ENCODE measurements around the gene UNC13A. TPM values are rescaled to one million over a fixed set of nuclear protein-coding genes. Genes with fewer than 3 reads are reported as not detected.

Gene UNC13A
- total RNA-seq, 1 experiment from 2014 or later = 0.18 TPM

- Mint-ChIP-seq H3K27ac (ENCODE audit: unreplicated experiment) (no peak overlapping the region), H3K4me3 (ENCODE audit: unreplicated experiment) (no peak overlapping the region), H3K27me3 (ENCODE audit: insufficient read depth, unreplicated experiment) (peaks cover 3% of the 10 kb centered on the region), H3K4me1 (ENCODE audit: low read depth, unreplicated experiment) (peaks cover 6% of the 10 kb centered on the region), H3K36me3 (ENCODE audit: insufficient read depth, unreplicated experiment) (peaks cover 23% of the 10 kb centered on the region), H3K9me3 (ENCODE audit: unreplicated experiment) (no peaks in the 10 kb centered on the region)
- no peaks in the 10 kb centered on the region for H3K4me1 ChIP-seq
- no TSS peak for BruUV-seq (replicated peaks)
- H3K36me3 ChIP-seq (ENCODE audit: control insufficient read depth, insufficient read depth, low read length) = no peaks in the 10 kb centered on the region
- no peaks in the 10 kb centered on the region for H3K9me3 ChIP-seq
- intact Hi-C loops (cut with micrococcal nuclease; ENCODE audit: unreplicated experiment) = no loop called here
- CTCF ChIA-PET = no interaction called here
- no peak for TF ChIP-seq CTCF (IDR thresholded peaks at IDR 0.05; ENCODE audit: insufficient read depth in 1 of 2, low read depth in 1 of 2, low read length in 1 of 2, severe bottlenecking in 1 of 2, unreplicated experiment in 1 of 2)
- DNase-seq = no peak
- POLR2A ChIA-PET = interaction anchor here (0.7 kb wide), 1 partner anchor 249 kb away, joined by 5 read pairs; no protein-coding TSS in a partner anchor
- no peaks in the 10 kb centered on the region for H3K27me3 ChIP-seq (replicated peaks; ENCODE audit: control insufficient read depth, insufficient read depth, low read length)
- H3K4me3 ChIP-seq (ENCODE audit: low read depth, low read length) = no peak overlapping the region
These were observed 77.8 kb downstream of the UNC13A start for GRCh38 chr19:17610384-17610783.

DNA sequence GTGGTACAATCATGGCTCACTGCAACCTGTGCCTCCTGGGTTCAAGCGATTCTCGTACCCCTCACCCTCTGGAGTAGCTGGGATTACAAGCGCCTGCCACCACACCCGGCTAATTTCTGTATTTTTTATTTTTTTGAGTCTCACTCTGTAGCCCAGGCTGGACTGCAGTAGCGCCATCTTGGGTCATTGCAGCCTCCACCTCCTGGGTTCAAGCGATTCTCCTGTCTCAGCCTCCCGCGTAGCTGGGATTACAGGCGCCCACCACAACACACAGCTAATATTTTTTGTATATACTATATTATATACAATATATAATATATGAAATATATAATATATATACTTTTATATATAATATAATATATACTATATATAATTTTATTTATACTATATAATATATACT, 80.2 kb downstream of the UNC13A start:
- no TSS peak for BruUV-seq (replicated peaks)
- no peaks in the 10 kb centered on the region for H3K9me3 Mint-ChIP-seq (ENCODE audit: unreplicated experiment)
- intact Hi-C loops (cut with micrococcal nuclease; ENCODE audit: unreplicated experiment) = loop anchor here (2.0 to 10.0 kb wide), 3 partner anchors 51 to 147 kb away; partner anchors contain the start of genes COLGALT1 and FCHO1
- CTCF ChIA-PET = interaction anchor here (0.7 kb wide), 1 partner anchor 69 kb away, joined by 4 read pairs; no protein-coding TSS in a partner anchor
- POLR2A ChIA-PET = no interaction called here
- H3K4me1 ChIP-seq = no peaks in the 10 kb centered on the region
- no peaks in the 10 kb centered on the region for H3K36me3 ChIP-seq (ENCODE audit: control insufficient read depth, insufficient read depth, low read length)
- no peak for DNase-seq
- H3K27ac Mint-ChIP-seq (ENCODE audit: unreplicated experiment) = no peak overlapping the region
- no peak for TF ChIP-seq CTCF (IDR thresholded peaks at IDR 0.05; ENCODE audit: insufficient read depth in 1 of 2, low read depth in 1 of 2, low read length in 1 of 2, severe bottlenecking in 1 of 2, unreplicated experiment in 1 of 2)
- H3K4me3 Mint-ChIP-seq (ENCODE audit: unreplicated experiment) = no peak overlapping the region
- no peak overlapping the region for H3K4me3 ChIP-seq (ENCODE audit: low read depth, low read length)
- peaks cover 25% of the 10 kb centered on the region for H3K36me3 Mint-ChIP-seq (ENCODE audit: insufficient read depth, unreplicated experiment)
- peaks cover 3% of the 10 kb centered on the region for H3K27me3 Mint-ChIP-seq (ENCODE audit: insufficient read depth, unreplicated experiment)
- no peaks in the 10 kb centered on the region for H3K27me3 ChIP-seq (replicated peaks; ENCODE audit: control insufficient read depth, insufficient read depth, low read length)
- peaks cover 6% of the 10 kb centered on the region for H3K4me1 Mint-ChIP-seq (ENCODE audit: low read depth, unreplicated experiment)
- no peaks in the 10 kb centered on the region for H3K9me3 ChIP-seq

GRCh38 chr19:17606590-17607185, 81.5 kb downstream of the UNC13A start:
- Histone ChIP-seq H3K27me3 (replicated peaks; ENCODE audit: control insufficient read depth, insufficient read depth, low read length) (no peaks in the 10 kb centered on the region), H3K9me3 (no peaks in the 10 kb centered on the region), H3K36me3 (ENCODE audit: control insufficient read depth, insufficient read depth, low read length) (no peaks in the 10 kb centered on the region), H3K4me3 (ENCODE audit: low read depth, low read length) (peak overlapping the region; percentile 65), H3K4me1 (no peaks in the 10 kb centered on the region)
- Mint-ChIP-seq H3K4me3 (ENCODE audit: unreplicated experiment) (peak overlapping the region; percentile 73), H3K36me3 (ENCODE audit: insufficient read depth, unreplicated experiment) (peaks cover 25% of the 10 kb centered on the region), H3K27me3 (ENCODE audit: insufficient read depth, unreplicated experiment) (no peaks in the 10 kb centered on the region), H3K9me3 (ENCODE audit: unreplicated experiment) (no peaks in the 10 kb centered on the region), H3K4me1 (ENCODE audit: low read depth, unreplicated experiment) (peaks cover 6% of the 10 kb centered on the region), H3K27ac (ENCODE audit: unreplicated experiment) (peak overlapping the region; percentile 81)
- peak in 1 of 2 experiments; percentile 48 for DNase-seq
- CTCF ChIA-PET = interaction anchor here (0.6 to 2.1 kb wide), 20 partner anchors 8 to 326 kb away, joined by 3 to 20 read pairs (median 4); partner anchors contain the start of genes CCDC124, PGLS, RPL18A and SLC27A1
- intact Hi-C loops (cut with micrococcal nuclease; ENCODE audit: unreplicated experiment) = loop anchor here (2.0 to 10.0 kb wide), 3 partner anchors 49 to 148 kb away; partner anchors contain the start of genes COLGALT1 and FCHO1
- no TSS peak for BruUV-seq (replicated peaks)
- peak in 1 of 2 experiments; percentile 42 for TF ChIP-seq CTCF (IDR thresholded peaks at IDR 0.05; ENCODE audit: insufficient read depth in 1 of 2, low read depth in 1 of 2, low read length in 1 of 2, severe bottlenecking in 1 of 2, unreplicated experiment in 1 of 2)
- POLR2A ChIA-PET = interaction anchor here (0.5 to 1.2 kb wide), 5 partner anchors 47 to 253 kb away, joined by 3 to 6 read pairs (median 3); partner anchors contain the start of genes MAP1S, PGLS and RPL18A
